Measurements from ENCODE around the gene RPP14.

GRCh38 chr3:58269356-58269755, 36.7 kb upstream of the RPP14 start:
- TF ChIP-seq CEBPB (IDR thresholded peaks at IDR 0.05; ENCODE audit: low read depth, low read length) (no peak), POLR2A (IDR thresholded peaks at IDR 0.05; ENCODE audit: low read depth, low read length) (no peak)
- TF ChIP-seq, protein P1, sequence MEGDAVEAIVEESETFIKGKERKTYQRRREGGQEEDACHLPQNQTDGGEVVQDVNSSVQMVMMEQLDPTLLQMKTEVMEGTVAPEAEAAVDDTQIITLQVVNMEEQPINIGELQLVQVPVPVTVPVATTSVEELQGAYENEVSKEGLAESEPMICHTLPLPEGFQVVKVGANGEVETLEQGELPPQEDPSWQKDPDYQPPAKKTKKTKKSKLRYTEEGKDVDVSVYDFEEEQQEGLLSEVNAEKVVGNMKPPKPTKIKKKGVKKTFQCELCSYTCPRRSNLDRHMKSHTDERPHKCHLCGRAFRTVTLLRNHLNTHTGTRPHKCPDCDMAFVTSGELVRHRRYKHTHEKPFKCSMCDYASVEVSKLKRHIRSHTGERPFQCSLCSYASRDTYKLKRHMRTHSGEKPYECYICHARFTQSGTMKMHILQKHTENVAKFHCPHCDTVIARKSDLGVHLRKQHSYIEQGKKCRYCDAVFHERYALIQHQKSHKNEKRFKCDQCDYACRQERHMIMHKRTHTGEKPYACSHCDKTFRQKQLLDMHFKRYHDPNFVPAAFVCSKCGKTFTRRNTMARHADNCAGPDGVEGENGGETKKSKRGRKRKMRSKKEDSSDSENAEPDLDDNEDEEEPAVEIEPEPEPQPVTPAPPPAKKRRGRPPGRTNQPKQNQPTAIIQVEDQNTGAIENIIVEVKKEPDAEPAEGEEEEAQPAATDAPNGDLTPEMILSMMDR (conservative IDR thresholded peaks at IDR 0.05; ENCODE audit: low read depth, low read length): no peak
